Measurements from ENCODE around the gene CCP110.

GRCh38 chr16:19517424-19518089 lies 6.2 kb upstream of the CCP110 start:
- TF ChIP-seq CTCF (IDR thresholded peaks at IDR 0.05; ENCODE audit: insufficient read depth, low read depth, low read length) = no peak
- no peak for TF ChIP-seq EZH2 (IDR thresholded peaks at IDR 0.05; ENCODE audit: insufficient read depth, low read length)
